AG08396 (cell line): ENCODE results near the gene TBL1XR1.

ENCODE experiments used
- DNase-seq: peaks from one replicate; pipeline ENCODE4 v3.0.0; 2012; ENCODE audit warnings: low spot score, mixed read lengths

Gene TBL1XR1

GRCh38 chr3:177107461-177108239 lies 89.6 kb downstream of the TBL1XR1 start:
- no peak for DNase-seq

- DNase-seq = no peak
Observed at GRCh38 chr3:177106594-177106993, 90.7 kb downstream of the TBL1XR1 start.

DNA sequence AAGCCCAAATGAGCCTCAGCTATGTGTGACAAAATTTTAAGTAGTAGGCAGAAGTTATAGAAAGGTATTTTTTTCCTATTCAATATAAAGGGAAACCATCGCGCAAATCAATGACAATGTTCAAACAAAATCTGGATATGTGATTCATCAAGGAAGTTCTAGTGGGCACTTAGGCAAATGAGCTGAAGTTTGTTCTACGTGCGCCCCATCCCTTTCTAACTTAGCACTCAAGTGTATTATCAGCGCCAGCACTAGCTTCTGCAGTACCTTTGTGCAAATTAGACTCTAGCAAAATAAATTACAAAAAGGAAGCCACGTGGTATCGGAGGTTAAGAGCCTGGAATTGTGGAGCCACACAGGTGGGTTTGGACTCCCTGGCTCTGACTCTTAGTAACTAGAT lies 91.1 kb downstream of the TBL1XR1 start:
- DNase-seq = no peak

DNA sequence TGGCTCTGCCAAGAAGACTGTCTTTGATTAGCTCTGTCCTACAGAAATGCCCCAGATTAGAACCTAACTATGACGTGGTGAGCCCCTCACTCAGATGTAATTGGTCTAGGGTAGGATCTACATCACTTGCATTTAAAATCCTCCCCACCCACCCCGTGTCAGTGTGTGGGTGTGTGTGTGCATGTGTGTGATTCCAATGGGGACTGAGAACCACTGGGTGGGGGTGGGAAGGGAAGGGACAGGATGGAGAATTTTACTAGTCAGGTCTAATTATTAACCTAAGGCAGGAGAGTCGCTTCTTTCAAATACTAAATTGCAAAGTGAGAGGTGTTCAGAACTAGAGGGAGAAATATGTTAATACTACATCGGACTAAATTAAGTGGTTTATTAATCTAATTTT lies 91.7 kb downstream of the TBL1XR1 start:
- no peak for DNase-seq

DNA sequence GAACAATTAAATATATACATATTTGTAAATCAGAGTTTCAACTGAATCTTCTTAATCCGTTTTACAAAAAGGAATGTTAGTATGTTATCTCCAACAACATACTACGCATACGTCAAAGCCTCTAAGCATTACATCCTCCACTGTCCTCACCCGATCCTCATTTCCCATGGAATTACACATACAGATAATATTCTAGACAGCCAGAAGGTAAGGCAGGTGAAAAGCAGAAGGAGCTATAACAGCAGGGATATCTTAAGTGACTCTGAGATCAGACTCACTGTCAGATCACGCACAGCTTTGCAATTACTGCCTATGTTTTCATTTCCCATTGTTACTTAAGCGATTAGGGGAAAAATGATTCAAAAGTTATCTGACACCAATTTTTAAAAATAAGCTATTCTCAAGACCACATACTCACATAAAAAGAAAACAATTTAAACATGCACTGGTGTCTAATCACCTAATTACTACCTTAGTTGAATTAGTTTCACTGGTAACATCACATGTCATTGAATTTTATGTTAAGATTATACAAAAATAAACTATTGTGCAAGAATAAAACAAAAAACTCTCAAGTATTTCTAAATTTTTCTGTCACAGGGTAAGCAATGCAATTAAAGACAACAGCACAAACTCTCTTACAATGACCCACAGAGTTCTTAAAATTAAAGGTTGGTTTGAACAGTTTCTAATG lies 92.8 kb downstream of the TBL1XR1 start:
- DNase-seq = no peak

DNA sequence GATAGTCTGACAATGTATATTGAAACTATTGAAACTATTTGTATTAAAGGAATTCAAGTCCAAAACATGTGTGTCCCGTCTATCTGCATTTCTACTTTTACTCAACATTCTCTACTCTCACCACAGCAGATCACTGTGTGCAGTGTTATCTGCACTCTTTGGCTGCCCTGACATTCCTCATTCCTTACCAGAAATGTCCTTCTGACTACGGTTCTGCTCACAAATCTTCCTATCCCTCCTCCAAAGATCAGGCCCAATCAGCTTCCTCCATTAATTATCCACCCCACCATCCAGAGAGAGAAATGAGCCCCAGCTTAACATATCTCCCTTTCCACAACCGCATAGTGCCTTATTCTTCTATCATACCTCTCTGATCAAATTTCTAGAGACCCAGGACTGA lies 94.7 kb downstream of the TBL1XR1 start:
- peak; percentile 17 for DNase-seq

- DNase-seq = no peak
Observed at GRCh38 chr3:177098551-177098950, 98.7 kb downstream of the TBL1XR1 start.

DNA sequence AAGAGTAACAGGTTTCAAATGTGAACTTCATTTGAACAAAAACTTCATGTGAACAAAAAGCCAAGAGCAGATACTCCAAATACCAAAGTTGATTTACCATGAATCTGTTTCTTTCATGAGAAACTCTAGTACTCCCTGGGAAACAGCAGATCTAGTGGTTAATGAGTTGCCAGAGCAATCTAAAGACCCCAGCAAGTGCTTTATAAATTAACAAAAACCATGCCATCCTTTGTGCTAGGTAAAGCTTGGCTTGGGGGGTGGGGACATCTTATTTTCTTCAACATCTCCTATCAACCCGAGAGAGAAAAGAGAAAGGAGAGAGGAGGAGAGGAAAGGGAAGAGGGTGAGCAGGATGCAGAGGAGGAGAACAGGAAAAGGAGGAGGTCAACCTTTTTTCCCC lies 100.7 kb downstream of the TBL1XR1 start:
- DNase-seq = no peak

DNA sequence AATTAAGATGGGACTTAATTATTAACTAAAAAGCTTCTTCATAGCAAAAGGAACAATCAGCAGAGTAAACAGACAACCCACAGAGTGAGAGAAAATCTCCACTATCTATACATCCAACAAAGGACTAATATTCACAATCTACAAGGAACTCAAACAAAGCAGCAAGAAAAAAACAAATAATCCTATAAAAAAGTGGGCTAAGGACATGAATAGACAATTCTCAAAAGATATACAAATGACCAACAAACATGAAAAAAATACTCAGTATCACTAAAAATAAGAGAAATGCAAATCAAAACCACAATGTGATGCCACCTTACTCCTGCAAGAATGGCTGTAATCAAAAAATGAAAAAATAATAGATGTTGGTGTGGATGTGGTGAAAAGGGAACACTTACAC lies 103.3 kb downstream of the TBL1XR1 start:
- no peak for DNase-seq

GRCh38 chr3:177089901-177090300 lies 107.4 kb downstream of the TBL1XR1 start:
- DNase-seq = no peak

DNA sequence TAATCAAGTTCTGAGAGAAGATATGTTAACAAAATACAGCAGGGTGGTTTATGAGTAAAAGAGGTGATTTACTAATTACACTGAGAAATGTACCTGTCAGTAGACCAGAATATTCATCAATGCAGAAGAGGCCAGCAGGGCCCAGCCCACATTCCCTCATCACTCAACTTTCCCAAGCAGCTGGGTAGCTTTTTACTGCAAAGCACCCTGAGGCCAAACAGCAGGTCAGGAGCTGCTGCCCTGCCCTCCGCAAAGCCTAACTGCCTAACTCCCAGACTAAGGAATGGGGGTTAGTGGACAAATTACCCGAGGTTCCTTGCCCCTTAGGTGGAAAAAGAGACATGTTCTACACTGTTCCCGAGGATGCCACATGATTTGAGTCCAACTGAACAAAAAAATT lies 108.2 kb downstream of the TBL1XR1 start:
- no peak for DNase-seq

DNA sequence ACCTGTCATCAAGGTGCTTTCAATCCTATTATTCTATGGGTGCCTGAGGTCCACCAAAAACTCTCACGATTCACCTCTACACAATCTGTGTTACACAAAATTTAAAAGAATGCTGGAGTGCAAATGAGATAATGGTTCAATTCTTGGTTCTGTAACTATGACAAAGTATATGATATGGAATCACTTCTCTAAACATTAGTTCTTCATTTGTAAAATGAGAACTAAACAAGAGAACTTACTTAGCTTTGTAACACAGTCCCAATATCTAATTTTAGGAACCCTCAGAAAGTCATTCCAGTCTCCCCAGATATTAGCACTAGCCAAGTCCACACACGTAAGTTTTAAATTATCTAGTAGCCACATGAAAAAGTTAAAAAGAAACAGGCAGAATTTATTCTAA lies 111.5 kb downstream of the TBL1XR1 start:
- DNase-seq = no peak

DNA sequence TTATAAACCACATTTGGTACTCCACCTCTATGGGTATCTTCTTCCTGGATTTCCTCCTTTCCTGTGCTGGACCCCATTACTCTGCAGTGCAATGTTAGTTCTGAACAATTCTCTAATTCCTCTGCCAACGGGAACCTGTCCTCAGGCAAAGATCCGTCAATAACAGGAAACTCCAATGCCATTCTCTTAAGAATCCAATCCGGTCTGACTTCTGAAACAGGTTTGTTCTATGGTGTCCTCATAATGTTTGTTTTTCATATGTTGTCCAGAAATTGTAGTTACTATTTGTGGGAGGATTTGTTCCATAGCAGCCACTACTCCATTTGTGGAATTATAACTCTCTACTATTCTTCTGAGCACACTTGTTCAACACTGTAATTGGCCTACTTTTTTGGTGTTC lies 112.7 kb downstream of the TBL1XR1 start:
- no peak for DNase-seq

GRCh38 chr3:177080122-177080521 lies 117.2 kb downstream of the TBL1XR1 start:
- DNase-seq = no peak

- DNase-seq = no peak
Observed at GRCh38 chr3:177079684-177080083, 117.6 kb downstream of the TBL1XR1 start.

GRCh38 chr3:177071496-177072156 lies 125.7 kb downstream of the TBL1XR1 start:
- no peak for DNase-seq

GRCh38 chr3:177069514-177070329 lies 127.6 kb downstream of the TBL1XR1 start:
- DNase-seq = peak; percentile 5

DNA sequence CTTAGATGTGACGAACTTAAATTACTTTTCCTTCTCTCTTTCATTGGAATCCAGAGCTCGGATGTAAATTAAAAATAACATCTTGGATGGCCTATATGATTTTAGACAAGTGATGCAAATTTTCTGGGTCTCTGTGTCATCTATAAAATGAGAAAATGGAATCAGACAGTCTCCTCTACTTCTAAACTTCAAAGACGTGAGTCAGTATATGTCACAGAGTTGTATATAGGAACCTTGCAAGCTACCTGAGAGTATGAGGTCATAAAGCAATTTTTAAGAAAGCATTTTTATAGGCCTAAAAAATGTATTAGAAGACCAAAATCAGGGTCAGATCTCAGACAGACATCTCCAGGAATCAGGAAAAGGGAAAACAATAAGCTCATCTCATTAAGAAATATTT lies 128.3 kb downstream of the TBL1XR1 start:
- no peak for DNase-seq

- no peak for DNase-seq
Observed at GRCh38 chr3:177066068-177066467, 131.2 kb downstream of the TBL1XR1 start.

DNA sequence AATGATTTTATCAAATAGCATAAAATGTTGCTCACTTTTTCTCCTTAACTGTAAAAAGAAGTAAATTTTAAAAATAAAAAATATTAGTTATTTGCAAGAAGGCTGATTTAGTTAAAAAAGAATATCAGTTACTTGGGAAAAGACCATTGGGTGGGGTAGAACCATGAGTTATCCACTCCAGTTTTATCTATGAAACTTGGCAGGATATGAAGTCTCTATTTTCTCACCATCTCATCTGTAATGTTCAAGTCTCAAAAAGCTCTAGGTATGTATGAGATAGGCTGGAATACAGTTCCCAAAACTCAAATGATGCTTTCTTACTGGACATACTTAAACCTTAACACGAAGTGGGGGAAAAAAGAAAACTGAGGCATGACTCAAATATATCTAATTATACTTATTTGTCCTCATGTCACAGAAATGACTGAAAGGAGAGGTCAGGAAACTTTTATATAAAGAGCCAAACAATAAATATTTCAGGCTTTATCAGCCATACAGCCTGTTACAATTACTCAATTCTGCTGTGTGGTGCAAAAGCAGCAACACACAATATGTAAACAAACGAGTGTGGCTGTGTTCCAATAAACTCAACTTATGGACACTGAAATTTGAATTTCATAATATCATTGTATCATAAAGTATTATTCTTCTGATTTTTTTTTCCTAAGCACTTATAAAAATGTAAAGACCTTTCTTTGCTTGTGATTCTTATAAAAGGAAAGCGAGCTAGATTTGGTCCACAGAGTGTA lies 131.8 kb downstream of the TBL1XR1 start:
- DNase-seq = no peak

DNA sequence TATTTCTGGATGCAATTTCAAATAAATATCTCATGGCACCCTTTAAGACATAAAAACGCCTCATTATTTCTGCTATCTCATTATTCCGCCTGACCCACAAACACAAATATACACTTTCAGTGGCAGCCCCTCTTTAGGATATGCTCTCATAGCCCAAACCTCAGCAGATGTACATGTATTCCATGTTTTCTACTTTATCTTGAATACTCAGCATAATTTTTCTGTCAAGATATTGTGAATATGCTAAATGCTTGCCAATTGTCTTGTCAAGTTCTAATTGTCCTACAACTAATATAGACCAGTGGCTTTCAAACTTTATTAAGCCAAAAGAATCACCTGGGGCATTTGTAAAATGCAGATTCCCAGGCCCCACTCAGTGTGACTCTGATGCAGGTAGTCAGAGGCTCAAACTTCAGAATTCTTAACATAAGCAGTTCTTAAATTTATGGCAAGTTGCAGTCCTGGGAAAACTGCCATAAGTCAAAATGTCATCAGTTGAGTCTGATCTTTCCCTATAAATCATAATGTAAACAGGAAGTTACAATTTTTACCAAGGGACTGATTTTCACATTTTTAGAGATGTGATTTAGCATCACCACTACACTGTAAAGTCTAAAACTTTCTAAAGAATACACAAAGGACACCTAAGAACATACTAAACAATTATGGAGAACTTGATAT lies 135.1 kb downstream of the TBL1XR1 start:
- DNase-seq = no peak
